ENCODE data around the gene DAZAP1.

Gene DAZAP1

DNA sequence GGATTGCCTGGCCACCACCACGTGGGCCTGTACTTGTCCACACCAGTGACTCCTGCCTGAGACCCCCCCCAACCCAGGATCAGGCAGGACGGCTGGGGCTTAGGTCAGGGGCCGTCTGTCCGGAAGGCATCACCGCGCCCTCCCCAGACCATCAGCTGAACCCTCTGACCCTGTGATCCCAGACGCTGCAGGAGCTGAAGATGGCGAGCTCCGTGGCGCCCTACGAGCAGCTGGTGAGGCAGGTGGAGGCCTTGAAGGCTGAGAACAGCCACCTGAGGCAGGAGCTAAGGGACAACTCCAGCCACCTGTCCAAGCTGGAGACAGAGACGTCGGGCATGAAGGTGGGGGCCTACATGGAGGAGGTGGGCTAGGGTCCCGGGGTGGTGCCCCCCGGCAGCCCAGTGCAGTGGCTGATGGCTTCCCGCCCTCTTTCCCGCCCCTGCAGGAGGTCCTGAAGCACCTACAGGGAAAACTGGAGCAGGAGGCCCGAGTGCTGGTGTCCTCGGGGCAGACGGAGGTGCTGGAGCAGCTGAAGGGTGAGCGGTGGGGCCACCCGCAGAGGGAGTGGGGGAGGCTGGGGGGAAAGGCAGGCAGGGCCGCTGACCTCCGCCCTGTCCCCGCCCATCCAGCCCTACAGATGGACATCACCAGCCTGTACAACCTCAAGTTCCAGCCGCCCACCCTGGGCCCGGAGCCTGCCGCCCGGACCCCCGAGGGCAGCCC, 45.6 kb downstream of the DAZAP1 start:
- no peak overlapping the region for H3K9ac ChIP-seq (ENCODE audit: low read depth, low read length)
- H3K9me3 ChIP-seq (replicated peaks; ENCODE audit: low read length), result no peaks in the 10 kb centered on the region
- peaks cover 83% of the 10 kb centered on the region for H3K27me3 ChIP-seq (ENCODE audit: control insufficient read depth, insufficient read depth, low read length)

DNA sequence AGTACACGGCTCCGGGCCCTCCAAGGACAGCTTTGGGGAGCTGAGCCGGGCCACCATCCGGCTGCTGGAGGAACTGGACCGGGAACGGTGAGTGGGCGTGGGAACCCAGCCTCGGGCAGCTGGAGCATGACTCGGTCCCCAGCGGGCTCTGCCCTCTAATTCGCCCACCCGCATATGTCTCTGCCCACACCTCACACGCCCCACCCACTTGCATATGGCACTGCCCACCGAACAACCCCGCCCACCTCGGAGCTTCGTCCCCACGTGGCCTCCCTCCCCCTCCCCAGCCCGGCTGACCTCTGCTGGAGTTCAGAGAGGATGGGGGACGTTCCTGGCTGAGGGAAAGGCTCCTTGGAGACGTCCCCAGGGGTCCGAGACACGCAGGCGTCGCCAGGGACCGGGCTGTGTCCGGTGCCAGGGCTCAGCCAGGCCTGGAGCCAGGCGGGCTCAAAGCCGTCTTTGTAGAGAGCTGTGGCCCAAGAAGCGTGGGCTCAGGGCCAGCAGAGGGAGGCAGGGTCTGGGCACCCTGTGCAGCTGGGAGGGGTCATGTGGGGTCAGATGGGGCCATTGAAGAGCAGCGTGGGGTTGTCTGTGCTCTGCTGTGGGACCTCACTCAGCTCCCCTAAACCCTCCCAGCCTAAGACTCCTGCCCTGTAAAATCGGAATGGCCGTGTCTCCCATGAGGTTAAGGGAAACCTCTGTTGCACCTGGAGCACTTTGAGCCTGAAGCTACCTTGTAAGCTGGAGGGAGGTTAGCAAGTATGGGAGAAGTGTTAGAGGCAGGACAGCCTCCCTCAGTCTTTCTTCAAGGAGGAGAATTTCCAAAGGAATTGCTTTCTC, 46.4 kb downstream of the DAZAP1 start:
- no peak overlapping the region for H3K9ac ChIP-seq (ENCODE audit: low read depth, low read length)
- H3K9me3 ChIP-seq (replicated peaks; ENCODE audit: low read length), result no peaks in the 10 kb centered on the region
- peak overlapping the region; percentile 8 for H3K4me2 ChIP-seq (ENCODE audit: low read length)
- H3K4me1 ChIP-seq (ENCODE audit: control insufficient read depth, insufficient read depth, low read length), result peaks cover 13% of the 10 kb centered on the region
- no peak overlapping the region for H3K4me3 ChIP-seq (ENCODE audit: low read length)
- H3K36me3 ChIP-seq (ENCODE audit: insufficient read depth, low read length), result no peaks in the 10 kb centered on the region
- peaks cover 83% of the 10 kb centered on the region for H3K27me3 ChIP-seq (ENCODE audit: control insufficient read depth, insufficient read depth, low read length)

More for the DNA sequence above, 45.6 kb downstream of the DAZAP1 start:
- H3K4me3 ChIP-seq (ENCODE audit: low read length), result no peak overlapping the region
- no peaks in the 10 kb centered on the region for H3K36me3 ChIP-seq (ENCODE audit: insufficient read depth, low read length)
- H3K4me1 ChIP-seq (ENCODE audit: control insufficient read depth, insufficient read depth, low read length), result peaks cover 13% of the 10 kb centered on the region
- peak overlapping the region; percentile 8 for H3K4me2 ChIP-seq (ENCODE audit: low read length)

DNA sequence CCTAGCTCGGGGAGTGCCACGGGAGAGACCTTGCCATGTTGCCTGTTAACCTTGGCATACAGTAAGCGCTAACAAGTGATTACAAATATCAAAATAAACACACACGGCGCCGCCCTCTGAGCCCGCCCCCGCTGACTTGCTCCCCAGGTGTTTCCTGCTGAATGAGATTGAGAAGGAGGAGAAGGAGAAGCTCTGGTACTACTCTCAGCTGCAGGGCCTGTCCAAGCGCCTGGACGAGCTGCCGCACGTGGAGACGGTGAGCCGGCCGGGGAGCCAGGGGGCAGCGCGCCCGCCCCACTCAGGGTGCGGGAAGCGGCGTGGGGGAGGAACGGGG, 47.6 kb downstream of the DAZAP1 start:
- Histone ChIP-seq H3K9ac (ENCODE audit: low read depth, low read length) (no peak overlapping the region), H3K4me2 (ENCODE audit: low read length) (no peak overlapping the region), H3K4me1 (ENCODE audit: control insufficient read depth, insufficient read depth, low read length) (peaks cover 13% of the 10 kb centered on the region), H3K4me3 (ENCODE audit: low read length) (no peak overlapping the region), H3K9me3 (replicated peaks; ENCODE audit: low read length) (no peaks in the 10 kb centered on the region), H3K36me3 (ENCODE audit: insufficient read depth, low read length) (no peaks in the 10 kb centered on the region), H3K27me3 (ENCODE audit: control insufficient read depth, insufficient read depth, low read length) (peaks cover 72% of the 10 kb centered on the region)

DNA sequence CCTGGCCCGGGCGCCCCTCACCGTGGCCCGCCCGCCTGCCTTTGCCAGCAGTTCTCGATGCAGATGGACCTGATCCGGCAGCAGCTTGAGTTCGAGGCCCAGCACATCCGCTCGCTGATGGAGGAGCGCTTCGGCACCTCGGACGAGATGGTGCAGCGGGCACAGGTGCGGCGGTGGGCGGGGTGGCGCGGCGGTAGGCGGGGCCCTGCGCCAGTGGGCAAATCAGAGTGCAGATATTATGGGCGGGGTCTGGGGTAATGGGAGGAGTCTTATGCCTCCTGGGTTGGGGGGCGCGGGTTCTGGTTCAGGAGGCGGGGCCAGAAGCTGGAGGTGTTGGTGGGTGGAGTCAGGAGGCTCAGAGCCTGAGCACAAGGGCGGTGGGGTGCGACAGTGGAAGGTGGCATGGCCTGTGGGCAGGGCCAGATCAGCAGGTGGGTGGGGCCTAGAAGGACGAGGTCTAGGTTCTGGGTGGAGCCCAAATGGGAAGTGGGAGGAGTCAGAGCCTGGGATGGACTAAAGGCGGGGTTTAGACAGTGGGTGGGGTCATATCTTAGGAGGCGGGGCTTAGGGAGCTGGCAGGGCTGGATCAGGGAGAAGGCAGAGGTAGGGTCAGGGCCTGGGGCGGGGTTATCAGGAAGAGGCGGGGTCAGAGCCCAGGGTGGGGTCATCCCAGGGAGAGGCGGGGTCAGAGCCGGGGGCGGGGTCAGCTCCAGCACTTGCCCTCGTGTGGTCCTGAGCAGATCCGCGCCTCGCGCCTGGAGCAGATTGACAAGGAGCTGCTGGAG, 48.1 kb downstream of the DAZAP1 start:
- Histone ChIP-seq H3K4me3 (ENCODE audit: low read length) (no peak overlapping the region), H3K9ac (ENCODE audit: low read depth, low read length) (no peak overlapping the region), H3K36me3 (ENCODE audit: insufficient read depth, low read length) (no peaks in the 10 kb centered on the region), H3K4me1 (ENCODE audit: control insufficient read depth, insufficient read depth, low read length) (peaks cover 13% of the 10 kb centered on the region), H3K9me3 (replicated peaks; ENCODE audit: low read length) (no peaks in the 10 kb centered on the region), H3K27me3 (ENCODE audit: control insufficient read depth, insufficient read depth, low read length) (peaks cover 66% of the 10 kb centered on the region), H3K4me2 (ENCODE audit: low read length) (no peak overlapping the region)

DNA sequence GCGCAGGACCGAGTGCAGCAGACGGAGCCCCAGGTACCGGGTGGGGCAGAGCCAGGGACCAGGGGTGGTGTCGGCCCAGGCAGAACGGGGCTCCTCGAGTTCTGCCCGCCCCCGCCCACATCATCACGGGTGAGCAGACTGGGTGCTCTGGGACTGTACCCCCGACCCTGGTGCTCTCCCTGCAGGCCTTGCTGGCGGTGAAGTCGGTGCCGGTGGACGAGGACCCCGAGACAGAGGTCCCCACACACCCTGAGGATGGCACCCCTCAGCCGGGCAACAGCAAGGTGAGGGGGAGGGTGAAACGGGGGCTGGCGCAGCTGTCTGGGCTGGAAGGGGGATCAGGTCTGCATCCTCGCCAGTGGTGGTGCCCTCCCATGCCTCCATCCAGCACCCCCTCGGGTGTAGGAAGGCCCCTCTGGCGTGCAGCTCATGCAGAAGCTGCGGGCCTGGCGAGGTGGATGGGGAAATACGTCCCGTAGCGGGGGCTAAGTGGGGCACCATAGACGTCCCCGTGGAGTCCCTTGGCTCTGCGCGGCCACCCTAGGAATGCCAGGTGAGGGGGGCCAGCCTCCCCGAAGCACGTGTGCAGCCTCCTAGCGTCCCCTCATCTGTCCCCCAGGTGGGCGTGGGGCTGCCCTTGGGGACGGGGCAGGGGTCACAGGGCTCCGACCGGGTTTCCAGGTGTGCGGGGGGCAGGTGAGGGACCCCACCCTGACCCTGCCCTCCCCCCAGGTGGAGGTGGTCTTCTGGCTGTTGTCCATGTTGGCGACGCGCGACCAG, 48.9 kb downstream of the DAZAP1 start:
- Histone ChIP-seq H3K9me3 (replicated peaks; ENCODE audit: low read length) (no peaks in the 10 kb centered on the region), H3K4me1 (ENCODE audit: control insufficient read depth, insufficient read depth, low read length) (peaks cover 13% of the 10 kb centered on the region), H3K9ac (ENCODE audit: low read depth, low read length) (no peak overlapping the region), H3K4me3 (ENCODE audit: low read length) (no peak overlapping the region), H3K36me3 (ENCODE audit: insufficient read depth, low read length) (no peaks in the 10 kb centered on the region), H3K27me3 (ENCODE audit: control insufficient read depth, insufficient read depth, low read length) (peaks cover 59% of the 10 kb centered on the region), H3K4me2 (ENCODE audit: low read length) (no peak overlapping the region)

DNA sequence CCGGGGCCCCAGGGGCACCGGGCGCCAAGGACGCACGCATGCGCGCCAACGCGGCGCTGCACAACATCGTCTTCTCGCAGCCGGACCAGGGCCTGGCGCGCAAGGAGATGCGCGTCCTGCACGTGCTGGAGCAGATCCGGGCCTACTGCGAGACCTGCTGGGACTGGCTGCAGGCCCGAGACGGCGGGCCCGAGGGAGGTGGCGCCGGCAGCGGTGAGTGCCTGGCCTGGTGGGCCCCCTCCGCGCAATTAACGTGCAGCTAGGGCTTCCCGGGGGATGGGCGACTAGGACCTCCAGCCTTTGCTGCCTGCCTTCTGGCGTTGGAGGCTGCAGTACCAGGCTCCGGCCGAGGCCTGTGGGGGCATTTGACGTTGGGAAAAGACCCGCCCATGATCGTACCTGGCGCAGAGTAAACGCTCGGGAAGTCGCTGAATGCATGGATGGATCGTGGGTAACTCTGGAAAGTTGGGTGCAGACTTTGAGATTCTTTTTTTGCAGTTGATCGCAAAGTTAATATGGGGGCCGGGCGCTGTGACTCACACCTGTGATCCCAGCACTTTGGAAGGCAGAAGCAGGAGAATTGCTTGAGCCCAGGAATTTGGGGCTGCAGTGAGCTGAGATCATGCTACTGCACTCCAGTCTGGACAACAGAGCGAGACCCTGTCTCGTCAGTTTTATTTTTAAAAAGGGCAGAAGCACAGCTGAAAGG, 49.8 kb downstream of the DAZAP1 start:
- Histone ChIP-seq H3K4me3 (ENCODE audit: low read length) (no peak overlapping the region), H3K9ac (ENCODE audit: low read depth, low read length) (no peak overlapping the region), H3K4me1 (ENCODE audit: control insufficient read depth, insufficient read depth, low read length) (peaks cover 12% of the 10 kb centered on the region), H3K36me3 (ENCODE audit: insufficient read depth, low read length) (no peaks in the 10 kb centered on the region), H3K4me2 (ENCODE audit: low read length) (no peak overlapping the region), H3K27me3 (ENCODE audit: control insufficient read depth, insufficient read depth, low read length) (peaks cover 50% of the 10 kb centered on the region), H3K9me3 (replicated peaks; ENCODE audit: low read length) (no peaks in the 10 kb centered on the region)

DNA sequence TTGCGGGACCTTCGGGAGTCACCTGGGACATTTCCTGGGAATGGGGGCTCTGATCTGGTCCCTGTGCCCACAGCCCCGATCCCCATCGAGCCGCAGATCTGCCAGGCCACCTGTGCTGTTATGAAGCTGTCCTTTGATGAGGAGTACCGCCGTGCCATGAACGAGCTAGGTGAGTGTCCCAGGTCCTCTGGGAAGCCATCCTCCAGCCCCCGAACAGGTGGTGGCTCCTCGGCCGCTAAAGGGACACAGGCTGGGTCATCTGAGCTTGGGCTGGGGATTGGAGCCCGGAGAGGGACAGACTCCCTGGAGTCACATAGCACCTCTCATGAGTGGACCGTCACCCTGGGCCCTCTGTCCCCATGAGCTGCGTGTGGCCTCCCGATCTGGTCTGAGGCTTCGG, 50.5 kb downstream of the DAZAP1 start:
- Histone ChIP-seq H3K36me3 (ENCODE audit: insufficient read depth, low read length) (no peaks in the 10 kb centered on the region), H3K9ac (ENCODE audit: low read depth, low read length) (no peak overlapping the region), H3K4me1 (ENCODE audit: control insufficient read depth, insufficient read depth, low read length) (peaks cover 9% of the 10 kb centered on the region), H3K27me3 (ENCODE audit: control insufficient read depth, insufficient read depth, low read length) (peaks cover 43% of the 10 kb centered on the region), H3K4me3 (ENCODE audit: low read length) (no peak overlapping the region), H3K9me3 (replicated peaks; ENCODE audit: low read length) (no peaks in the 10 kb centered on the region), H3K4me2 (ENCODE audit: low read length) (no peak overlapping the region)

DNA sequence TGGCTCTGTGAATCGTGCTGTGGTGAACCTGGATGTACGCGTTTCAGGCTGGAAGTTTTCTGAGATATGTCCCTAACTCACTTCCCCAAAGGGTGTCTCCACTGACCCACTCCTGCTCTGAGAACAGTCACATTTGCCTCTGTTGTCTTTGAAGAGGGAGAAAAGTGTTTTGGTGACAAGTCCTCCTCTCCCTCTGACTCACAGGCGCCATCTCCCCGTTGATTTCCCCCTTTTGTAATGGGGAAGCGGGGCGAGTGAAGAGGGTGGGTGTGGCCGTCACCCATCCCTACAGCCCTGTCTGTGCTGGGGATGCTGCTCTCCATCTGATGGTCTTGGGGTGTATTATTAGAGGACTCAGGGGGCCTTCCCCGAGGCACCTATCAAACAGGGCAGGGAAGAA, 52.1 kb downstream of the DAZAP1 start:
- Histone ChIP-seq H3K27me3 (ENCODE audit: control insufficient read depth, insufficient read depth, low read length) (peaks cover 29% of the 10 kb centered on the region), H3K9me3 (replicated peaks; ENCODE audit: low read length) (no peaks in the 10 kb centered on the region), H3K4me1 (ENCODE audit: control insufficient read depth, insufficient read depth, low read length) (no peaks in the 10 kb centered on the region), H3K4me2 (ENCODE audit: low read length) (no peak overlapping the region), H3K4me3 (ENCODE audit: low read length) (no peak overlapping the region), H3K9ac (ENCODE audit: low read depth, low read length) (no peak overlapping the region), H3K36me3 (ENCODE audit: insufficient read depth, low read length) (no peaks in the 10 kb centered on the region)

DNA sequence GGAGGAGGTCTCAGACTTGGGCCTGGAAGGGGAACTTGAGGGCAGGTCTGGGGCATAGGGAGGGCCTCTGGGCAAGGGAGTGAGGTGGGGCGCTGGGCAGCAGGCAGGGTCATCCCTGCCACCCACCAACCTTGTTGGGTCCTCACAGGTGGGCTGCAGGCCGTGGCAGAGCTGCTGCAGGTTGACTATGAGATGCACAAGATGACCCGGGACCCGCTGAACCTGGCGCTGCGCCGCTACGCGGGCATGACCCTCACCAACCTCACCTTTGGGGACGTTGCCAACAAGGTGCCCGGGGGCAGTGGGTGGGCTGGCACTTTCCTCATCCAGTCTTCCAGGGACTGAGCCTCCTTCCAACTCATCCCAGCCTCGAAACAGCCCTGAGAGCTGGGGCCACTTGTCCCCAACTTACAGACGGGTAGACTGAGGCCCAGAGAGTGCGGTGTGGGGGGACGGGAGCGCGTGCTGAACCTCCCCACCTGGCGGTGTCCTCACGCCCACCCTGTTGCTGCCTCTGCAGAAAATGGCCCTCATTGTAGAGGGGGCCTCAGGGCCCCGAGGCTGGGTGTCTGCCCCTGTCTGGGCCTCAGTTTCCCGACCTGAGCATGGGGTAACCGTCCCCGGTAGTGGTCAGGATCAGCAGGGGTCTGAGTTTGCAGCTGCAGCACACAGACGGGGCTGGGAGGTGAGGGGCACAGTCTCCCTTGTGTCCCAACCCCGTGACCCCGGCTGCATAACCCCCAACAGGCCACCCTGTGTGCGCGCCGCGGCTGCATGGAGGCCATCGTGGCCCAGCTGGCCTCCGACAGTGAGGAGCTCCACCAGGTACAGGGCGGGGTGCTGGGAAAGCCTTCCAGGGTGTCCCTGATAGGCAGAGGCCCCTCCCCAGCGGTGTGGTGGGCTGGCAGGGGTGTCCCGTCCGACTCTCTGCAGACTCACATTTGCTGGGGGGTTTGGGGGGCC, 52.9 kb downstream of the DAZAP1 start:
- Histone ChIP-seq H3K4me2 (ENCODE audit: low read length) (no peak overlapping the region), H3K9me3 (replicated peaks; ENCODE audit: low read length) (no peaks in the 10 kb centered on the region), H3K36me3 (ENCODE audit: insufficient read depth, low read length) (no peaks in the 10 kb centered on the region), H3K27me3 (ENCODE audit: control insufficient read depth, insufficient read depth, low read length) (peaks cover 24% of the 10 kb centered on the region), H3K4me3 (ENCODE audit: low read length) (no peak overlapping the region), H3K4me1 (ENCODE audit: control insufficient read depth, insufficient read depth, low read length) (no peaks in the 10 kb centered on the region), H3K9ac (ENCODE audit: low read depth, low read length) (no peak overlapping the region)

DNA sequence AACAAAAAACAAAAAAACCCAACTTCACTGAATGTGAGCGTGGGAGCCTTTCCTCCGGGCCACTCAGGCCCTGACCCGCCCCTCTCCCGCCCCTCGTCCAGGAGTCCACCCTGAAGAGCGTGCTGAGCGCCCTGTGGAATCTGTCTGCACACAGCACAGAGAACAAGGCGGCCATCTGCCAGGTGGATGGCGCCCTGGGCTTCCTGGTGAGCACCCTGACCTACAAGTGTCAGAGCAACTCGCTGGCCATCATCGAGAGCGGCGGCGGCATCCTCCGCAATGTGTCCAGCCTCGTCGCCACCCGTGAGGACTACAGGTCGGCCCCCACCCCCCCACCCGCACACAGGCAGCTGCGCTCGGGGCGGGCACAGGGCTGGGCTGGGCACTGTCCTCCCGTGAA, 54.5 kb downstream of the DAZAP1 start:
- no peaks in the 10 kb centered on the region for H3K36me3 ChIP-seq (ENCODE audit: insufficient read depth, low read length)
- H3K27me3 ChIP-seq (ENCODE audit: control insufficient read depth, insufficient read depth, low read length), result peaks cover 12% of the 10 kb centered on the region
- no peaks in the 10 kb centered on the region for H3K9me3 ChIP-seq (replicated peaks; ENCODE audit: low read length)
- no peak overlapping the region for H3K9ac ChIP-seq (ENCODE audit: low read depth, low read length)
- no peak overlapping the region for H3K4me2 ChIP-seq (ENCODE audit: low read length)
- H3K4me1 ChIP-seq (ENCODE audit: control insufficient read depth, insufficient read depth, low read length), result peaks cover 7% of the 10 kb centered on the region
- H3K4me3 ChIP-seq (ENCODE audit: low read length), result no peak overlapping the region
